GM18907 (cell line): Measurements from ENCODE around the gene CCDC13.
A peak's percentile ranks its signal among the peaks of the same experiment; 100 is the strongest.
"Not testable (repeated sequence)": the region's sequence is repeated elsewhere in the genome, so short reads cannot be mapped to it uniquely, and the experiment has no call there.

Source experiments
- ATAC-seq: cut with Tn5 transposase; IDR thresholded peaks from one replicate; pipeline ENCODE4 v1.9.1; 2021; ENCODE audit warnings: mild to moderate bottlenecking, moderate library complexity; ENCODE audit not compliant: unreplicated experiment

Gene CCDC13

GRCh38 chr3:42772670-42773408, at the start of gene CCDC13:
TSS of gene CCDC13 (minus strand) at chr3:42773253. CDS start at chr3:42758345, 14,908 bp downstream.
- ATAC-seq: peak; percentile 98

GRCh38 chr3:42822828-42823227, 49.8 kb upstream of the CCDC13 start:
- ATAC-seq: no peak

GRCh38 chr3:42820746-42821051, 47.6 kb upstream of the CCDC13 start:
- ATAC-seq: no peak

- ATAC-seq: no peak
These were observed 46.4 kb upstream of the CCDC13 start for GRCh38 chr3:42819351-42819965.

GRCh38 chr3:42815826-42816225, 42.8 kb upstream of the CCDC13 start:
- no peak for ATAC-seq

- no peak for ATAC-seq
These were observed 42.0 kb upstream of the CCDC13 start for GRCh38 chr3:42814914-42815507.

- no peak for ATAC-seq
These were observed 41.2 kb upstream of the CCDC13 start for GRCh38 chr3:42814246-42814645.

GRCh38 chr3:42811118-42811883, 38.2 kb upstream of the CCDC13 start:
- ATAC-seq: not testable (repeated sequence)

- ATAC-seq: not testable (repeated sequence)
These were observed 37.7 kb upstream of the CCDC13 start for GRCh38 chr3:42810706-42811105.

- ATAC-seq: no peak
These were observed 36.1 kb upstream of the CCDC13 start, which contains the start of gene ACKR2 for GRCh38 chr3:42809202-42809601. TSS of gene ACKR2 (plus strand) at chr3:42809445. CDS start at chr3:42864503, 55,058 bp downstream.

- no peak for ATAC-seq
These were observed 34.9 kb upstream of the CCDC13 start for GRCh38 chr3:42807929-42808328.

- ATAC-seq: no peak
These were observed 32.2 kb upstream of the CCDC13 start for GRCh38 chr3:42805141-42805821.

- ATAC-seq: peak; percentile 31
These were observed 31.7 kb upstream of the CCDC13 start for GRCh38 chr3:42804831-42805132.

GRCh38 chr3:42804106-42804830, 31.2 kb upstream of the CCDC13 start, which contains the start of gene HIGD1A:
TSS of gene HIGD1A (minus strand) at chr3:42804490. CDS start at chr3:42794253, 10,237 bp downstream.
- peak; percentile 98 for ATAC-seq

GRCh38 chr3:42803414-42804105, 30.5 kb upstream of the CCDC13 start:
- ATAC-seq: peak; percentile 36

GRCh38 chr3:42802876-42803413, 29.9 kb upstream of the CCDC13 start:
- ATAC-seq: no peak

GRCh38 chr3:42801784-42802183, 28.7 kb upstream of the CCDC13 start:
- no peak for ATAC-seq

GRCh38 chr3:42801048-42801620, 28.1 kb upstream of the CCDC13 start:
- ATAC-seq: no peak

- ATAC-seq: no peak
These were observed 27.2 kb upstream of the CCDC13 start for GRCh38 chr3:42800251-42800650.
